Activated naive CD8-positive, alpha-beta T cell treated with anti-CD3 and anti-CD28 coated beads, Interleukin-2, amount 10 ng/mL, durations not matched to agents 7 days and 5 days (primary cell): ENCODE results near the gene PRKCB. TPM values are rescaled to one million over a fixed set of nuclear protein-coding genes. Genes with fewer than 3 reads are reported as not detected.
A peak's percentile ranks its signal among the peaks of the same experiment; 100 is the strongest.
"Not testable (repeated sequence)": the region's sequence is repeated elsewhere in the genome, so short reads cannot be mapped to it uniquely, and the experiment has no call there.

ENCODE experiments used
- ATAC-seq: fragments of 150-1000 bp; cut with Tn5 transposase; one replicate; pipeline ENCODE4 v1.10.0; 2021; ENCODE audit warnings: low read depth, moderate library complexity
- POLR2A ChIA-PET: fragments of 350-600 bp; sonication (Branson Sonifier 250); formaldehyde crosslinking; loops from one replicate; lab custom pipeline; 2021; ENCODE audit warnings: antibody characterized with exemption; lab: Charles Lee
- DNase-seq: peaks from one replicate; pipeline ENCODE4 v3.0.0; 2021
- H3K27ac Mint-ChIP-seq: one replicate; pipeline ENCODE4 v1.8.0; 2022; ENCODE audit warnings: mild to moderate bottlenecking, mixed read lengths
- H3K27me3 Mint-ChIP-seq: one replicate; pipeline ENCODE4 v1.8.0; 2022; ENCODE audit warnings: mild to moderate bottlenecking, moderate library complexity, mixed read lengths
- H3K36me3 Mint-ChIP-seq: one replicate; pipeline ENCODE4 v1.8.0; 2021; ENCODE audit warnings: mild to moderate bottlenecking, mixed read lengths
- H3K4me1 Mint-ChIP-seq: one replicate; pipeline ENCODE4 v1.8.0; 2021; ENCODE audit warnings: mixed read lengths
- H3K4me3 Mint-ChIP-seq: one replicate; pipeline ENCODE4 v1.8.0; 2022; ENCODE audit warnings: mild to moderate bottlenecking, moderate library complexity, mixed read lengths
- H3K9me3 Mint-ChIP-seq: one replicate; pipeline ENCODE4 v1.8.0; 2021; ENCODE audit warnings: mixed read lengths
- total RNA-seq, 2 experiments: library from RNA; stranded (reverse); gene quantifications; one replicate each; pipeline ENCODE4 v1.2.3, GENCODE V29; 2021

Gene PRKCB
- total RNA-seq, 2 experiments from 2014 or later = 120 to 123 TPM

DNA sequence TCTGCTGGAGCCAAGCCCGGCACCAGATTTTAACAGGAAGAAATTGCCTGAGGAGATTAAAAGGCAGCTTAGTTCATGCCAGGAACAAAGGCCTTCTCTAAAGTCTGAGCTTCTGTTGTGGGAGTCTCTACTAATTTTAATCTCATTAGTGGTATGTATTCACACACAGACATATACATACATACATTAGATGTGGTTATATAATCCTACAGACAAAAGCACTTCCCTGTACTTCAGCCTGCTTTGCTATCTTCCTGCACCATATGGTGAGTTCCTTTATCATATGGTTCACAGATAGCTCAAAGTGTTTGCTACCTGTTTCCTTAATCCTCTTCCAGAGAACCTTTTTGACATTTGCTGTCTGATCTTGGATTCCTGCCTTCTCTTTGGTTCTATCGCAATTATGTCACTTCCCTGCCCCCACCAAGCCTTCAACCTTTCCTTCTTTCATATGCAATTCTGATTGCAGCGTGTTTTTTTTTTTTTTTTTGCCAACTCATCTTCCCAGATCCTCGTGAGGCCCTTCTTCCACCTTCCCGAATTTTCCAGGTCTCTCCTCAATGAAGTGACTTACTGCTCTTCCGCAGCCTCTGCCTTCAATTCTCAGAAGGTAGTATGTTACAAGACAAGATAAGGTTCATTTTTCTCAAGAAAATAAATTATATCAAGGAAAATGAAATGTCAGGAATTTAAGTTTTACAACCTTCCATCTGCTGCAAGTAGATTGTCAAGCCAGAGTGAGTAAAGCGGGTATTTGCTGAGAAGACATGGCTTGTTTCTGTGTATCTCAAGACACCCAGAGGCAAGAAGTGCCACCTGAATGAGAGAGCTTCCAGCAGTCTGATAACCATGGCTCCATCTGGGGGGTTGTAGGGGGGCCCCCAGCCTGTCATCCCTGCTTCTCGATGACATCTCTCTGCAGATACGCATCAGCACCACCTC is 300.1 kb downstream of the PRKCB start:
- POLR2A ChIA-PET = no interaction called here
- Mint-ChIP-seq H3K27me3 (no peaks in the 10 kb centered on the region), H3K4me3 (no peak overlapping the region), H3K9me3 (no peaks in the 10 kb centered on the region), H3K36me3 (peaks cover 26% of the 10 kb centered on the region), H3K27ac (no peak overlapping the region), H3K4me1 (peaks cover 9% of the 10 kb centered on the region)
- DNase-seq (no peak), ATAC-seq (no peak)

DNA sequence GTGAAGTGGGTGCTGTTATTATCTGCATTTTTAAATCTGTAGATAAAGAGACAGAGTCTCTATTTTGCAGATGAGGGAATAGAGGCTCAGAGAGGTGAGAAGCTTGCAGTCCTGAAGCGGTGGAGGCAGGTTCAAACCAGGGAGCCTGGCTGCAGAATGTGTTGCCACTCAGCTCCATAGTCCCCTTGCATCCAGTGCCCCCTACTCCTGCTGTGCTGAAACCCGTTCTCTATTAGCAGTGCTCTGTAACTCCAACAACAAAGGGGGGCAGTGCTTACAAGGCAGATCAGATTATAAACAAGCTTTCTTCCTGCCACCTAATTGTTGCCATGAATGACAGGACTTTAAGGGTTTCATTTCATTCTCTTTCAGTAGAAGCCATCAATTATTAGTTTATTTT is 302.2 kb downstream of the PRKCB start:
- POLR2A ChIA-PET = no interaction called here
- Mint-ChIP-seq H3K4me1 (peaks cover 9% of the 10 kb centered on the region), H3K27ac (no peak overlapping the region), H3K4me3 (no peak overlapping the region), H3K36me3 (peaks cover 23% of the 10 kb centered on the region), H3K9me3 (no peaks in the 10 kb centered on the region), H3K27me3 (no peaks in the 10 kb centered on the region)
- DNase-seq = no peak
- ATAC-seq = no peak

DNA sequence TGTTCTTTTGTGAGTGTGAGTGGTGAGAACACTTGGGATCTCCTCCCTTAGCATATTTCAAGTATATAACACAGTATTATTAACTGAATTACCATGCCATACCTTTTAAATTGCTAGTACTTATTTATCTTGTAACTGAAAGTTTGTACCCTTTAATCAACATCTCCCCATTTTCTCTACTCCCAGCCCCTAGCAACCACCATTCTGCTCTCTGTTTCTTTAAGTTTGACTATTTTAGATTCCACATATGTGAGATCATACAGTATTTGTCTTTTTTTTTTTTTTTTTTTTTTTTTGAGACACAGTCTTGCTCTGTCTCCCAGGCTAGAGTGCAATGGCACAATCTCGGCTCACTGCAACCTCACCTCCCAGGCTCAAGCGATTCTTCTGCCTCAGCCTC is 302.8 kb downstream of the PRKCB start:
- Mint-ChIP-seq H3K4me1 (peaks cover 9% of the 10 kb centered on the region), H3K27ac (no peak overlapping the region), H3K4me3 (no peak overlapping the region), H3K36me3 (peaks cover 20% of the 10 kb centered on the region), H3K27me3 (no peaks in the 10 kb centered on the region), H3K9me3 (no peaks in the 10 kb centered on the region)
- ATAC-seq (no peak), DNase-seq (no peak)
- POLR2A ChIA-PET = no interaction called here

DNA sequence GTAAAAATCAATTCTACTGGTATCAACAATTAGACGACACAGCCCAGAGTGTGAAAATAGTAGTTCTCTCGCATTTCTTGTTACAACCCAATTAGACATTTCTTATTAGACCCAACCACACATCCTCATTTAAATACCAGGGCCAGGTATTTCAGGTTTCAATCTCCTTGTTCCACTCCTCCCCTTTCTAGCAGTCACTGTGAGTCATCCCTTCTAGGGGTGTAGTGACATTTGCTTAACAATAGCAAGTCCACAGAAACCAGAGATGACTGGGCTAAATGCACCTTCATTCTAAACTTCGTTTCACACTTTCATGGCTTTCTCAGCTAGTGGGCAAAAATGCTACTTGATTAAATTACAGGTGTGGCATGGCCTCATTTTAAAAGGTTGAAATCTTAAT is 303.5 kb downstream of the PRKCB start:
- POLR2A ChIA-PET = no interaction called here
- DNase-seq (no peak), ATAC-seq (no peak)
- Mint-ChIP-seq H3K4me1 (peaks cover 9% of the 10 kb centered on the region), H3K27me3 (no peaks in the 10 kb centered on the region), H3K27ac (no peak overlapping the region), H3K4me3 (no peak overlapping the region), H3K36me3 (peaks cover 24% of the 10 kb centered on the region), H3K9me3 (no peaks in the 10 kb centered on the region)

DNA sequence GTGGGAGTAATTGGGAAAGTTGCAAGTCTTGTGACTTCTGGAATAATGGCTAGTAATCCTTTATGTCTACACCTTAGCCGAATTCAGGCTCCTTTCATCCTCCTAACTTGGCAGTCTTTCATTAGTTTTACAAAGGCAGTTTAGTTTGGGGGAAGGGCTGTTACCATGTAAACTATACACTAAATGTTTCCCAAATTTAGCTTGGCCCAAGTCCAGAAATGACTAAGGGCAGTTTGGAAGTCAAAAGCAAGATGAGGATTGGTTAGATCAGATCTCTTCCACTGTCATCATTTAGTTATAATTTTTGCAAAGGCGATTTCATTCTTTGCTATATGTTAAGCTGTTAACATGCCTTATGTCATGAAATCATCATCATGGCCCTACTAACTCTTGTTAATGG is 304.9 kb downstream of the PRKCB start:
- Mint-ChIP-seq H3K27me3 (no peaks in the 10 kb centered on the region), H3K9me3 (peaks cover 6% of the 10 kb centered on the region), H3K4me3 (no peak overlapping the region), H3K27ac (no peak overlapping the region), H3K36me3 (peaks cover 37% of the 10 kb centered on the region), H3K4me1 (peaks cover 9% of the 10 kb centered on the region)
- POLR2A ChIA-PET = no interaction called here
- no peak for ATAC-seq
- no peak for DNase-seq

DNA sequence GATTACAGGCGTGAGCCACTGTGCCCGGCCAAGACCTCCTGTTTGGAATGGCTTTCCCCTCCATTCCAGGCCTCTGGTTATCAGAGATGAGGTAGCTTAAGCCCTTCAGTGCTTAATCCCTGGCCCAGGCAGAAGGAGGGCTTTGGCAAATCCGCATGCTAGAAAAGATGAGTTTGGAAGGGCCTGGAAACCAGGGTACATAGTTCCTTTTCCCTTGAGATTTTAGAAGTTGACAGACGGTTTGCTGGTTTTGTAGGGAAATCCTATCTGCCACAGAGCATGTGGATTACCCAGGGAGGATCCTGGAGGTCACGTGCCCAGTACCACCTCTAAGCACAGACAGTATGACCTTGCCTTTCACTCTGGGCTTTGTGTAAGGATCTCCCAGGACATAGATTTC is 305.7 kb downstream of the PRKCB start:
- no peak overlapping the region for H3K27ac Mint-ChIP-seq
- peaks cover 7% of the 10 kb centered on the region for H3K9me3 Mint-ChIP-seq
- POLR2A ChIA-PET = interaction anchor here (0.6 kb wide), 1 partner anchor 18 kb away, joined by 3 read pairs; no protein-coding TSS in a partner anchor
- H3K27me3 Mint-ChIP-seq = no peaks in the 10 kb centered on the region
- ATAC-seq (no peak), DNase-seq (no peak)
- peaks cover 36% of the 10 kb centered on the region for H3K36me3 Mint-ChIP-seq
- H3K4me1 Mint-ChIP-seq = peaks cover 9% of the 10 kb centered on the region
- H3K4me3 Mint-ChIP-seq = no peak overlapping the region

DNA sequence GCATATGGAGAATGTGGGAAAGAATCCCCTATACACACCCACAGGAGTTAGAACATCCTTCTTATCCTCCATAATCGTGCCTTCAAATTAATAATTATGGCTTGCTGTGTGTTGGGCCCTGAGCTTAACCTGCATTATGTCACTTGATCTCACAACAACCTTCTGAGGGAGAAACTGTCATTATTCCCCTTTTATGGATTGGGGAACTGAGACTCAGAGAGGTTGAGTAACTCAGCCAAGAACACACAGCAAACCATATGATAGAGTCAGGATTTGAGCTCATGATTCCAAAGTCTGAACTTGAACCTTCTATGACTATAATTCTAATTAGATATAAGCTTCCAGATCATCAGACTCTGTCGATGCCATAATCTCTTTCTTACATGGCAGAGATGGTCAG is 306.1 kb downstream of the PRKCB start:
- H3K9me3 Mint-ChIP-seq = peaks cover 7% of the 10 kb centered on the region
- H3K27ac Mint-ChIP-seq = no peak overlapping the region
- no peak overlapping the region for H3K4me3 Mint-ChIP-seq
- peaks cover 36% of the 10 kb centered on the region for H3K36me3 Mint-ChIP-seq
- DNase-seq (no peak), ATAC-seq (no peak)
- H3K27me3 Mint-ChIP-seq = no peaks in the 10 kb centered on the region
- POLR2A ChIA-PET = interaction anchor here (0.6 kb wide), 1 partner anchor 18 kb away, joined by 3 read pairs; no protein-coding TSS in a partner anchor
- H3K4me1 Mint-ChIP-seq = peaks cover 9% of the 10 kb centered on the region

DNA sequence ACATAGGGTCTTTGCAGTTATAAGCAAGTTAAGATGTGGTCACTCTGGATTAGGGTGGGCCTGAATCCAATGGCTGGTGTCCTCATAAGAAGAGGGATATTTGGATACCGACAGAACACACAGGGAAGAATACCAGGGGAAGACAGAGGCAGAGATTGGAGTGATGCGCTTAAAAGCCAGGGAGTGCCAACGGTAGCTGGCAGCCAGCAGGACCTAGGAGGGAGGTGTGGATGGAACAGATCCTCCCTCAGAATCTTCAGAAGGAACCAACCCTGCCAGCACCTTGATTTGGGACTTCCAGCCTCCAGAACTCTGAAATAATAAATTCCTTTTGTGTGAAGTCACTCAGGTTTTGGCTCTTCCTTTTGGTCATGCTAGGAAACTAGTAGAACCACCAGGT is 310.1 kb downstream of the PRKCB start:
- Mint-ChIP-seq H3K4me3 (no peak overlapping the region), H3K36me3 (peaks cover 37% of the 10 kb centered on the region), H3K4me1 (peaks cover 17% of the 10 kb centered on the region), H3K27me3 (no peaks in the 10 kb centered on the region), H3K9me3 (peaks cover 7% of the 10 kb centered on the region), H3K27ac (no peak overlapping the region)
- ATAC-seq (no peak), DNase-seq (no peak)
- POLR2A ChIA-PET = interaction anchor here (0.6 kb wide), 1 partner anchor 585 kb away, joined by 3 read pairs; no protein-coding TSS in a partner anchor

DNA sequence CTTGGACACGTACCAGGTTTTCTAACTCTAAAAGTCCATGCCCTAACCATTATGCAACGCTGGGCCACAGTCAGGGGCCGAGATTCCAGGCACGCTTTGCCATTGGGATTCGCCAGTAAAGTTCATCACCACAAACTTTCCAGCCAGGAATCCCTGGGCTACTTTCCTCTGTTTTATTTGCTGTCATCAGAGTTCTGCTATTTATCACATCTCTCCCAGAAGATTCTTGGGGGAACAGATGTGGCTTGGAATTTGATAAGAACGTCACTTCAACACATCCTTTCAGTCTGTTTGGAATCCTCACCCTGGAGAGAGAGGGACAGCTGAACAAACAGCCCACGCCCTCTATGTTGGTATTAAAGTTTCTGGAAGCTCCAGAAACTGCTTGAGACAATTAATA is 310.7 kb downstream of the PRKCB start:
- POLR2A ChIA-PET = interaction anchor here (0.6 kb wide), 1 partner anchor 584 kb away, joined by 3 read pairs; no protein-coding TSS in a partner anchor
- peaks cover 7% of the 10 kb centered on the region for H3K9me3 Mint-ChIP-seq
- no peak for DNase-seq
- no peak overlapping the region for H3K27ac Mint-ChIP-seq
- peaks cover 20% of the 10 kb centered on the region for H3K4me1 Mint-ChIP-seq
- peaks cover 37% of the 10 kb centered on the region for H3K36me3 Mint-ChIP-seq
- H3K27me3 Mint-ChIP-seq = no peaks in the 10 kb centered on the region
- no peak for ATAC-seq
- no peak overlapping the region for H3K4me3 Mint-ChIP-seq

DNA sequence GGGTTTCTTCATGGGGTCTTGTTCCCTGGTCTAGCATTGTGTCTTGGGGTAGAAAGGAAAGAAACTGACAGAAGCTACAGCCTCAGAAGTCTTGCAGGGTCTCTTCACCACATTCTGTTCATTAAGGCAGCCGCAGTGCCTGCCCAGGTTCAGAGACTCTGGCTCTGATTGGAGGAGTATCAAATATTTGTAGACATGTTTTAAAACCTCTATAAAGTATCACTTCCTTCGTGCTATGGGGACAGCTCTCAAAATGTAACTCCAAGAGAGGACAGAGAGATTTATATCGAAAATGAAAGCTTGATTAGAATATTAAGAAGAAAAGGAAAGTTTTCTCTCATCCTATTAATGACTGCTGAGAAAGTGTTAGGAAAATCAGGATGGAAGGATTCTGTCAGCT is 313.3 kb downstream of the PRKCB start:
- Mint-ChIP-seq H3K27me3 (no peaks in the 10 kb centered on the region), H3K27ac (peak overlapping the region; percentile 20), H3K4me1 (peaks cover 29% of the 10 kb centered on the region), H3K4me3 (no peak overlapping the region), H3K9me3 (peaks cover 7% of the 10 kb centered on the region), H3K36me3 (peaks cover 36% of the 10 kb centered on the region)
- ATAC-seq (no peak), DNase-seq (no peak)
- POLR2A ChIA-PET = no interaction called here

DNA sequence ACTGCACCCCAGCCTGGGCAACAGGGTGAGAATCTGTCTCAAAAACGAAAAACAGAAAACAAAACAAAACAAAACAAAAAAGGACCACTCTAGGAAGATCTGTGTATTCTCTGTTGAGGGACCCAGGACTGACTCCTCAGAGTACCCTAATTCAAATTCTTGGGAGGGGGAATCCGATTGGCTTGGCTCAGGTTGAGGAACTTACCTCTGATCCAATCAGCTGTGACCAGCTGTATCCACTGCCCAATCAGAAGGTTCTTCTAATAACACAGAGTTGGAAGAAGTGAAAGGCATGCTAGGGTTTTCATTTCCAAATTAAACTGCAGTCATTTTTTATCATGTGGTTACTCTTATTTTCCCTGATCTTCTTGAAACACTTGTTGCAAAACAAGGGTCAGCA is 314.5 kb downstream of the PRKCB start:
- Mint-ChIP-seq H3K36me3 (peaks cover 37% of the 10 kb centered on the region), H3K27me3 (no peaks in the 10 kb centered on the region), H3K9me3 (peaks cover 1% of the 10 kb centered on the region)

DNA sequence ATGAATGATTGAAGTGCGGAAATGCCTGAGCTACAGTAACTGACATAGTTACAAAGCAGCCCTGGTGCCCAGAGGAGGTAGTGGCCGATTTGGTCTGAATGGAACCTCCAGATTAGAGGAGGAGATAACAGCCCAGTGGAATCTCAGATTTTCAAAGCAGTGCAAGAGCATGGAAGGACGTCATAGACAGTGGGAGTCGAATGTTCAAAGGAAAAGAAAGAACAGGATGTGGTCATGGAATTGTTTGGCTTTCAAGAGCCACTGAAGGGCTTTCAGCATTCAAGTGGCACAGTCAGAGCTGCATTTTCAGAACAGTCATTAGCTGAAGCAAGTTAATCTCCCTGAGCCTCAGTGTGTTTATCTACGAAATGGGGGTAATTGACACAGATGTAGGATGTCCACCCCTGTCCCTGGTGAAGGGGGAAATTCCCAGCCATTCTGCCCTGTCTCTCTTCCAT is 315.7 kb downstream of the PRKCB start:
- POLR2A ChIA-PET = no interaction called here
- peak overlapping the region; percentile 54 for H3K4me3 Mint-ChIP-seq
- ATAC-seq (peak; percentile 77), DNase-seq (no peak)
- H3K4me1 Mint-ChIP-seq = peaks cover 29% of the 10 kb centered on the region
- peak overlapping the region; percentile 80 for H3K27ac Mint-ChIP-seq
- no peaks in the 10 kb centered on the region for H3K9me3 Mint-ChIP-seq
- H3K36me3 Mint-ChIP-seq = peaks cover 39% of the 10 kb centered on the region
- H3K27me3 Mint-ChIP-seq = no peaks in the 10 kb centered on the region

More for the DNA sequence above, 314.5 kb downstream of the PRKCB start:
- DNase-seq (no peak), ATAC-seq (no peak)
- peaks cover 29% of the 10 kb centered on the region for H3K4me1 Mint-ChIP-seq
- POLR2A ChIA-PET = no interaction called here
- H3K4me3 Mint-ChIP-seq = no peak overlapping the region
- no peak overlapping the region for H3K27ac Mint-ChIP-seq

DNA sequence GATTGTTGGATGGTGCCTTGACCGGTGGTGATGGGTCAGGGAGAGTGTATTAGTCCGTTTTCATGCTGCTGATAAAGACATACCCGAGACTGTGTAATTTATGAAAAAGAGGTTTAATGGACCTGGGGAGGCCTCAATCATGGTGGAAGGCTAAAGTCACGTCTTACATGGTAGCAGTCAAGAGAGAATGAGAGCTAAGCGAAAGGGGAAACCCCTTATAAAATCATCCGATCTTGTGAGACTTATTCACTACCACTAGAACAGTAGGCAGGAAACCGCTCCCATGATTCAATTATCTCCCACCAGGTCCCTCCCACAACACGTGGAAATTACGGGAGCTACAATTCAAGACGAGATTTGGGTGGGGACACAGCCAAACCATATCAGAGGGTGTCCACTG is 316.3 kb downstream of the PRKCB start:
- H3K27ac Mint-ChIP-seq = peak overlapping the region; percentile 11
- POLR2A ChIA-PET, ATAC-seq, DNase-seq, H3K27me3 Mint-ChIP-seq, H3K9me3 Mint-ChIP-seq: not testable (repeated sequence)
- peaks cover 29% of the 10 kb centered on the region for H3K4me1 Mint-ChIP-seq
- H3K4me3 Mint-ChIP-seq = peak overlapping the region; percentile 22
- H3K36me3 Mint-ChIP-seq = peaks cover 42% of the 10 kb centered on the region

DNA sequence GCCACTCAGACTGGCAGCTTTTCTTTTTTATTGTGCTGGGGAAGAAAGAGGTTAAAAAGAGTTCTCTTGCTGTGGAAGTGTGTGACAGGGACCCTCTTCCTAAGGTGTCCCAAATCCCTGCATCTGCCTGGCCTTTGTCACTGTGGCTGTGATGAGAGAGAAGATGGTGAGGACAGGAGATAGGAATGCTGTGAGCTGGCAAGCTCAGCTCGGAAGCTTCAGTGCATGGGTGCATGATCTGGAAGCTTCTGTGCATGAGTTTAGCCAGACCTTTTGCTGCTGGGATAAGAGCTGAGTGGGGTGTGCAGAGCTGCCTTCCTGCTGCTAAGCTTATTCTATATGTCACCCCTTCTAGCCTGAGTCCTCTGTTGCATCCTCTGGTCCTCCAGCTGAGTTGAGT is 317.0 kb downstream of the PRKCB start:
- POLR2A ChIA-PET = no interaction called here
- Mint-ChIP-seq H3K4me1 (peaks cover 29% of the 10 kb centered on the region), H3K9me3 (no peaks in the 10 kb centered on the region), H3K27me3 (no peaks in the 10 kb centered on the region), H3K4me3 (no peak overlapping the region), H3K27ac (no peak overlapping the region), H3K36me3 (peaks cover 44% of the 10 kb centered on the region)
- no peak for ATAC-seq
- no peak for DNase-seq
